H9 (cell line): Measurements from ENCODE around the gene NUDT7. TPM values are rescaled to one million over a fixed set of nuclear protein-coding genes. Genes with fewer than 3 reads are reported as not detected.

Source experiments
- DNase-seq: peaks from one replicate; pipeline ENCODE4 v3.0.0-alpha.2; 2017
- H2AFZ ChIP-seq: one replicate; pipeline ENCODE4 v1.6.1; 2013; ENCODE audit warnings: mild to moderate bottlenecking, low read length, control low read depth, moderate library complexity
- H2AK5ac ChIP-seq: 2 replicates; pipeline ENCODE4 v1.6.1; 2013; ENCODE audit warnings: low read length, control low read depth, mixed read lengths; ENCODE audit not compliant: insufficient read length
- H2BK120ac ChIP-seq: one replicate; pipeline ENCODE4 v1.6.1; 2013; ENCODE audit warnings: low read depth, mild to moderate bottlenecking, low read length, control low read depth, inconsistent platforms; ENCODE audit not compliant: poor library complexity, severe bottlenecking
- H2BK12ac ChIP-seq: 2 replicates; pipeline ENCODE4 v1.6.1; 2013; ENCODE audit warnings: low read length, control low read depth, mixed read lengths, low read depth; ENCODE audit not compliant: insufficient read length
- H2BK15ac ChIP-seq: 2 replicates; pipeline ENCODE4 v1.6.1; 2013; ENCODE audit warnings: low read depth, low read length, control low read depth
- H2BK20ac ChIP-seq: one replicate; pipeline ENCODE4 v1.6.1; 2013; ENCODE audit warnings: low read depth, mild to moderate bottlenecking, low read length, control low read depth, inconsistent platforms; ENCODE audit not compliant: poor library complexity, severe bottlenecking
- H2BK5ac ChIP-seq: 2 replicates; pipeline ENCODE4 v1.6.1; 2013; ENCODE audit warnings: low read length, control low read depth, mixed read lengths; ENCODE audit not compliant: insufficient read length
- H3K14ac ChIP-seq: 2 replicates; pipeline ENCODE4 v1.6.1; 2013; ENCODE audit warnings: low read length, control low read depth; ENCODE audit not compliant: insufficient read depth
- H3K18ac ChIP-seq: 2 replicates; pipeline ENCODE4 v1.6.1; 2013; ENCODE audit warnings: low read depth, mild to moderate bottlenecking, mixed read lengths, low read length, control low read depth; ENCODE audit not compliant: insufficient read length
- H3K23ac ChIP-seq: 2 replicates; pipeline ENCODE4 v1.6.1; 2013; ENCODE audit warnings: low read length, control low read depth, mixed read lengths, low read depth; ENCODE audit not compliant: insufficient read length
- H3K23me2 ChIP-seq: 2 replicates; pipeline ENCODE4 v1.6.1; 2013; ENCODE audit warnings: low read depth, mild to moderate bottlenecking, mixed read lengths, low read length, control low read depth; ENCODE audit not compliant: insufficient read length, poor library complexity, severe bottlenecking
- H3K27ac ChIP-seq: 2 replicates; pipeline ENCODE4 v1.5.1; 2013; ENCODE audit warnings: low read length, control low read depth, mixed read lengths, low read depth; ENCODE audit not compliant: insufficient read length
- H3K27me3 ChIP-seq: 2 replicates; pipeline ENCODE4 v1.6.1; 2013; ENCODE audit warnings: low read length, control low read depth, inconsistent platforms; ENCODE audit not compliant: insufficient read depth
- H3K4ac ChIP-seq: 2 replicates; pipeline ENCODE4 v1.6.1; 2013; ENCODE audit warnings: low read depth, mild to moderate bottlenecking, control low read depth, inconsistent platforms, low read length, moderate library complexity
- H3K4me1 ChIP-seq: 2 replicates; pipeline ENCODE4 v1.6.1; 2013; ENCODE audit warnings: low read length, control low read depth, inconsistent platforms; ENCODE audit not compliant: insufficient read depth
- H3K4me2 ChIP-seq: 2 replicates; pipeline ENCODE4 v1.6.1; 2013; ENCODE audit warnings: low read length, control low read depth, mixed read lengths; ENCODE audit not compliant: insufficient read length, insufficient read depth
- H3K56ac ChIP-seq: 2 replicates; pipeline ENCODE4 v1.6.1; 2013; ENCODE audit warnings: low read depth, mild to moderate bottlenecking, mixed read lengths, low read length, control low read depth; ENCODE audit not compliant: insufficient read length
- H3K79me1 ChIP-seq: 2 replicates; pipeline ENCODE4 v1.6.1; 2013; ENCODE audit warnings: low read depth, mild to moderate bottlenecking, moderate library complexity, low read length, control low read depth, inconsistent platforms; ENCODE audit not compliant: insufficient read depth, poor library complexity, severe bottlenecking
- H3K79me2 ChIP-seq: 2 replicates; pipeline ENCODE4 v1.6.1; 2013; ENCODE audit warnings: low read length, control low read depth, inconsistent platforms; ENCODE audit not compliant: insufficient read depth
- H3K9ac ChIP-seq: 2 replicates; pipeline ENCODE4 v1.6.1; 2013; ENCODE audit warnings: low read length, control low read depth, mixed read lengths; ENCODE audit not compliant: insufficient read length; ENCODE audit errors: extremely low read depth
- H3K9me3 ChIP-seq: one replicate; pipeline ENCODE4 v1.6.1; 2013; ENCODE audit warnings: low read depth, low read length, inconsistent platforms; ENCODE audit not compliant: control insufficient read depth
- H3T11ph ChIP-seq: one replicate; pipeline ENCODE4 v1.6.1; 2013; ENCODE audit warnings: mild to moderate bottlenecking, low read length, control low read depth, inconsistent platforms
- H4K20me1 ChIP-seq: one replicate; pipeline ENCODE4 v1.6.1; 2013; ENCODE audit not compliant: control insufficient read depth, insufficient read length, insufficient read depth
- H4K5ac ChIP-seq: 2 replicates; pipeline ENCODE4 v1.6.1; 2013; ENCODE audit warnings: low read depth, mild to moderate bottlenecking, mixed read lengths, low read length, control low read depth; ENCODE audit not compliant: insufficient read length
- H4K8ac ChIP-seq: replicated peaks from 2 replicates; pipeline ENCODE4 v1.6.1; 2013; ENCODE audit warnings: low read length, control low read depth, mixed read lengths, low read depth; ENCODE audit not compliant: insufficient read length
- H4K91ac ChIP-seq: 2 replicates; pipeline ENCODE4 v1.6.1; 2013; ENCODE audit warnings: low read depth, mild to moderate bottlenecking, moderate library complexity, mixed read lengths, low read length, control low read depth; ENCODE audit not compliant: insufficient read length
- H3K27ac Mint-ChIP-seq, 3 experiments: 2 replicates in 2 of 3; 3 replicates in 1 of 3; pipeline ENCODE4 v1.8.0; 2020 to 2021; ENCODE audit warnings: mixed read lengths in 3 of 3, mild to moderate bottlenecking in 1 of 3, moderate library complexity in 1 of 3
- H3K27me3 Mint-ChIP-seq: 2 replicates; pipeline ENCODE4 v1.8.0; 2021; ENCODE audit warnings: low read depth, mild to moderate bottlenecking, moderate library complexity, mixed read lengths
- H3K36me3 Mint-ChIP-seq, 3 experiments: 2 replicates in 2 of 3; 3 replicates in 1 of 3; pipeline ENCODE4 v1.8.0; 2020 to 2021; ENCODE audit warnings: low read depth in 3 of 3, mixed read lengths in 3 of 3; ENCODE audit not compliant: insufficient read depth in 1 of 3
- H3K4me1 Mint-ChIP-seq, 2 experiments: 2 replicates each; pipeline ENCODE4 v1.8.0; 2020; ENCODE audit warnings: mixed read lengths in 2 of 2
- H3K4me3 Mint-ChIP-seq, 2 experiments: 2 replicates in 1 of 2; 3 replicates in 1 of 2; pipeline ENCODE4 v1.8.0; 2020 to 2021; ENCODE audit warnings: mild to moderate bottlenecking in 2 of 2, mixed read lengths in 2 of 2, moderate library complexity in 1 of 2
- H3K9me3 Mint-ChIP-seq, 2 experiments: 2 replicates in 1 of 2; 3 replicates in 1 of 2; pipeline ENCODE4 v1.8.0; 2020; ENCODE audit warnings: mild to moderate bottlenecking in 2 of 2, mixed read lengths in 2 of 2, moderate library complexity in 1 of 2
- CTCF ChIP-seq: fragments of 200-600 bp; sonication (generic); conservative IDR thresholded peaks from 3 replicates; pipeline ENCODE4 v1.8.0; 2021; ENCODE audit warnings: antibody characterized with exemption, mild to moderate bottlenecking
- WGBS: extraction: QIAGEN DNeasy Blood & Tissue Kit; methylation state at CpG from one replicate; pipeline ENCODE4 v1.1.7; 2013; ENCODE audit warnings: missing lambda C conversion rate, low lambda C conversion rate, mixed read lengths; ENCODE audit not compliant: insufficient read length; ENCODE audit errors: extremely low coverage; 5-methylcytosine and 5-hydroxymethylcytosine counted together
- total RNA-seq: library from RNA; stranded (reverse); gene quantifications from 2 replicates; pipeline ENCODE4 v1.2.1, GENCODE V29; 2021

NUDT7 gene
- total RNA-seq, 1 experiment from 2014 or later = 6.8 TPM

- Histone ChIP-seq H3K14ac (no peak overlapping the region), H4K8ac (no peak overlapping the region), H2BK5ac (no peak overlapping the region), H4K5ac (no peak overlapping the region), H3T11ph (no peak overlapping the region), H3K27ac (no peak overlapping the region), H2BK20ac (no peak overlapping the region), H3K4ac (no peak overlapping the region), H3K4me1 (no peaks in the 10 kb centered on the region), H2BK12ac (no peak overlapping the region), H3K23ac (no peak overlapping the region), H2AK5ac (no peak overlapping the region), H3K23me2 (no peaks in the 10 kb centered on the region), H3K27me3 (no peaks in the 10 kb centered on the region), H2BK120ac (no peak overlapping the region), H3K79me2 (no peaks in the 10 kb centered on the region), H3K9me3 (no peaks in the 10 kb centered on the region), H2AFZ (no peak overlapping the region), H3K9ac (no peak overlapping the region), H3K79me1 (no peaks in the 10 kb centered on the region), H3K18ac (no peak overlapping the region), H3K4me2 (no peak overlapping the region), H4K91ac (no peak overlapping the region), H2BK15ac (no peak overlapping the region), H3K56ac (no peak overlapping the region), H4K20me1 (no peaks in the 10 kb centered on the region)
- H3K36me3 Mint-ChIP-seq = peaks cover 0 to 21% (median 6%) of the 10 kb centered on the region in 3 experiments; a peak in 6 of 7 replicates
- DNase-seq = no peak
- H3K27ac Mint-ChIP-seq = no peak overlapping the region
- no peaks in the 10 kb centered on the region; the same call in 1 of the 2 replicates for H3K27me3 Mint-ChIP-seq
- no peak for TF ChIP-seq CTCF
- H3K4me1 Mint-ChIP-seq = no peaks in the 10 kb centered on the region
- H3K4me3 Mint-ChIP-seq = no peak overlapping the region
- peaks cover 2 to 3% of the 10 kb centered on the region in 2 experiments; a peak in 1 of 5 replicates for H3K9me3 Mint-ChIP-seq
- no CpG with 5 or more reads among the region's 1 CpG for WGBS
Measured at GRCh38 chr16:77729951-77730350, 7.6 kb downstream of the NUDT7 start.
